GM19324 (cell line): ENCODE data around the gene RCAN1.

Experiments
- ATAC-seq: cut with Tn5 transposase; IDR thresholded peaks from one replicate; pipeline ENCODE4 v1.9.1; 2021; ENCODE audit warnings: mild to moderate bottlenecking, moderate library complexity; ENCODE audit not compliant: unreplicated experiment, low FRiP score

The RCAN1 gene

GRCh38 chr21:34521561-34521960, 93.4 kb downstream of the RCAN1 start:
- ATAC-seq: no peak

GRCh38 chr21:34520764-34521508, 94.0 kb downstream of the RCAN1 start:
- ATAC-seq: no peak

DNA sequence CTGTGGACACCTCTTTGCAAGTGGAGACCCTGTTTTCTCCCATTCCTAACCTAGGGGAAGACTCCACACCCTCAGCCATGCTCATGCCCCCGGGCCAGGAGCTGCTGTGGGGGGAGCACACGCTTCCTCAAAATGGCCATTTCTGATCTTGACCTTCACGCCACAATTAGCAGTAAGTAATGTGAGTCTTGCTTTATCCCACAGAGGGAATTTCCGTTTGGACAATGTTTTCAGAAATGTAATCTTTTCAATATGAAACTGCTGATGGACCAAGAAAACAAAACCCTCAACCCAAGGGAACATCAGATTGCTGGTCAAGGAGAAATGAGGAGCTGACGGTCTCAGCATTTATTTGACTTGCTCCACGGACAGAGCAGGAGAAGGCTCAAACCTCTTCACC, 94.6 kb downstream of the RCAN1 start:
- ATAC-seq: no peak

- ATAC-seq: no peak
Measured at GRCh38 chr21:34519694-34520093, 95.2 kb downstream of the RCAN1 start.

DNA sequence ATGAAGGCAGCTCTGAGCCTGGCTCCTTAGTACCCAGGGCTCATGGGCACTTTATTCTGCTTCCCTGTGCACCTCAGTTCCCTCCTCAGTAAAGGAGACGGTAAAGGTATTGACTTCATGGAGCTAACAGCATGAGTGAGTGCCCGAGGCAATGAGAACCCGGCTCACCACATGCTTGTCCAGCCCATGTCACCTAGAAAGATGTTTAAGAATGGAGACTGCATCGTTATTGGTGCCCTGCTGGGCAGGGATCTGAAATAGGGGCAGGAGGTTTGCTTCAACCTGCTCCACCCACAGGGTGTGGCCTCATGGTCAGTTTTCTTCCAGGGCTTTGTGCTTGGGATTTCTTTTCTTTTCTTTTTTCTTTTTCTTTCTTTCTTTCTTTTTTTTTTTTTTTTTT, 95.9 kb downstream of the RCAN1 start:
- ATAC-seq: no peak

DNA sequence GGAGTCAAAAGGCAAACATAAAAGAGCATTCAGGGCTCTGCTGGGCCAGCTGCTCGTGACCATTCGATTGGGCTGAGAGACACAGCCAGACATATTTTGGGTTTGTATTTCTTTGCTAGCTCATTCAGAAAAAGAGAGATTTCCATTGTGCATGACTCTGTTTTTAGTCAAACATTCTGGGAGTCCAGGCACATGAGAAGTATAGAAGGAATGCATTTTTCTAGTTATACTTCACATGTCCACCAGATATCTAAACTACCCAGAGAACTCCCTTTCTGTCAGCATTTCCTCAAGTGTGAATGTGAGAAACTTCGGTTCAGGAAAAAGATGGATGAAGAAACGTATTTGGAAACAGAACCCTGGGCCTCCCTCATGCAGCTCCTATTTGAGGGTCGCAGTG, 96.6 kb downstream of the RCAN1 start:
- ATAC-seq: no peak

DNA sequence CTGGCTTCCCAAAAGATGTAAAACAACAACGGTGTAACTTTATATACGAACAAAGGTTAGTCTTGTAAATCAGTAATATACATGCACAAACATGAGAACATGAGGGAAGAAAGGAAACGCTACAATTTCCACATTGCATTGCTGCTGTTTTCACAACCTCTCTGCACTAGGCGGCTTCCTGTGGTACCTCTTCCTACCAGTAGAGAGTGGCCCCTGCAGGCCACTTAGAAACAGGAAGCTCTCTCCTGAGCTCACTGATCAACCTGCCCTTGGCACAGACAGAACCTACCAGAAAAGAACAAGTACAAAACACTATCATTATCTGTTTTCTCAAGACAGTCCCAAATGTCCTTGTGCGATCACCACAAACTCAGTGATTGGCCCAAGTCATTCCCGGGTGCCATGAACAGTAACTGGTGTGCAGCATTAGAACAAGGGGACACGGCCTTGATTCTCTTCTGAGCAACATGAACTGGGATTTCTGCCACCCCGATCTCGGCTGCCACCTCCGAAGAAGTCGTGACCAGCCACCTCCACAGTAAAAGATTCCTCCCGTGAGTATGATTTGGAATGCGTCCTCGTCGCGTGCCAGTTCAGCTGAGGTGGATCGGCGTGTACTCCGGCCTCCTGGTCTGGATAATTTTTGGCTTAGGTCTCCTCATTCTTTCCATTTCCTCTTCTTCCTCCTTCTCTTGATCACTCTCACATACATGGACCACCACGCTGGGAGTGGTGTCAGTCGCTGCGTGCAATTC, 97.2 kb downstream of the RCAN1 start:
- ATAC-seq: no peak

GRCh38 chr21:34517039-34517438, 97.9 kb downstream of the RCAN1 start:
- no peak for ATAC-seq

DNA sequence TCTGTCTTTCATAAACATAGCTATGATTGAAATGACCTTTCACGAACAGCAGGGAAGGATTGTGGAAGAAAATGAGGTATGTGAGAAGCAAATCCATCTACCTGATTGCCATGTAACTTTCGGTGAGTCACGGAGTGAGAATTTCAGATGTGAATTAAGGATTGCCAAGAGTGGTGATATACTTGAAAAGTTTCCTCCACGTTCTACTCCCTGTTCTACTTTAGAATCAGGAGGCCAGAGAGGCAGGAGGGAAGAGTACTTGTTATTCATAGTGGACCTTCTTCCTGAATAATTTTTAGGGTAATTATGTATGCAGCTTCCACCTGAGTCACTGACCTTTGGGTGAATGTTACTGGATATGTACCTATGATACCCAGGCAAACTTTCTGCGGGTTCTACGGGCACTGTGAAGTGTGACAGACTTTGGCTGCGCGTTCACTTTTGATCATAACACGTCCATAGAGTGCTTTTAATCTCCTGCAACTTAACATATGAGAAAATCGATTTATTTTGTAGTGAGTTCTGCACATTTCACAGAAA, 100.3 kb downstream of the RCAN1 start:
- ATAC-seq: no peak

DNA sequence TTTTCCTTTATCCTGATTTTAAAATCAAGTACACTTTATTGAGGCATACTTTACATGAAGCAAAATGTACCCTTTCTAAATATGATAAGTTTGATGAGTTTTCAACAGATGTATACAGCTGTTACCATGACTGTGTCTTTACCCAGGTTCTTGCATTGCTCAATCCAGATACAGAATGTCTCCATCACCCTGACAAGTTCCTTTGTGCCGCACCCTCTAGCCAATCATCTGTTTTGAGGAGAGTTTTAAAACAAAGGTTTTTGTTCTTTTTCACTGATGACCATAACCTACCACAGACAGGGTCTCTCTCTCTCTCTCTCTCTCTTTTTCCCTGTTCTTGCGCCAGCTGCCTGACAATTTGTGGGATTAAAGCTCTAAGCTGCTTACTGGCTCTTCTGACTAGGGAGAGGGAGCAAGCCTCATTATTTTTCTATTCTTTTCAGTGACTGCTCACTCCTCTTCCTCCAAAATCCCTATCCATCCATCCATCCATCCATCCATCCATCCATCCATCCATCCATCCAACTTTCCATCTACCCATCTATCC, 101.7 kb downstream of the RCAN1 start:
- ATAC-seq: no peak

- ATAC-seq: no peak
Measured at GRCh38 chr21:34511787-34512455, 103.0 kb downstream of the RCAN1 start, which contains the start of gene KCNE1. Gene KCNE1 (minus strand): TSS chr21:34512210. CDS start chr21:34449634, 62,576 bp downstream.

GRCh38 chr21:34511181-34511580, 103.7 kb downstream of the RCAN1 start:
- ATAC-seq: no peak

- ATAC-seq: no peak
Measured at GRCh38 chr21:34510148-34511142, 104.5 kb downstream of the RCAN1 start.

GRCh38 chr21:34509151-34509550, 105.8 kb downstream of the RCAN1 start:
- no peak for ATAC-seq

- ATAC-seq: no peak
Measured at GRCh38 chr21:34504595-34504994, 110.3 kb downstream of the RCAN1 start.

- ATAC-seq: no peak
Measured at GRCh38 chr21:34502480-34503106, 112.3 kb downstream of the RCAN1 start.

- ATAC-seq: no peak
Measured at GRCh38 chr21:34501716-34502115, 113.2 kb downstream of the RCAN1 start.

DNA sequence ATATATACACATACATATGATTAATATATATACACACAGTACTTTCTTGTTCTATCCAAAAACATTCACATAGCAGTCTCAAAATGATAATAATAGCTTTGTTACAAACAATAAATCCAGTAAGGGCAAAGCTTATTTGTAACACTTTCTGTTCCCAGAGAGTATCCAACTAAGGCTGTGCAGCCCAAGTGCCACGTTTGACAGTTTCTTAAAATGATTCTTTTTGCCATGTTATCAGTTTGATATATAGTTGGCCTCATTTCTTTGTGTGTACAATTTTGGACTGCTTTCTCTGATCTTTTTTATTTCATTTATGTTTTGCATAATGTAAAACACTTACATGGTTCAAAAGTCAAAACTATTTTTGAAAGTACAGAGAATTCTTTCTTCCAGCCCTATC, 114.7 kb downstream of the RCAN1 start:
- ATAC-seq: no peak

GRCh38 chr21:34499116-34499515, 115.8 kb downstream of the RCAN1 start:
- ATAC-seq: no peak
